Muscle of back (tissue), 13 donors: Measurements from ENCODE around the gene SYF2. TPM values are rescaled to one million over a fixed set of nuclear protein-coding genes. Genes with fewer than 3 reads are reported as not detected.
"Not testable (repeated sequence)": the region's sequence is repeated elsewhere in the genome, so short reads cannot be mapped to it uniquely, and the experiment has no call there.

Experiments
- DNase-seq, 3 donors: peaks; one replicate each; pipeline versions ENCODE4 v3.0.0 to v3.0.0-alpha.2; 2013
- long read RNA-seq, 9 donors: transcript quantifications; one replicate each; lab custom pipeline, GENCODE V29; 2026
- polyA plus RNA-seq, 10 donors: library from polyadenylated mRNA; unstranded; fragments of 120-200 nt; gene quantifications; one replicate each; pipeline ENCODE4 v1.2.1, GENCODE V29; 2013; ENCODE audit not compliant: insufficient read length in 10 of 10

Gene SYF2
- polyA plus RNA-seq, result 10 to 100 TPM; 51.5 to 65.1 (median 54.3) TPM
- long read RNA-seq, donor 1, transcript SYF2-201 (7 exons, 1,345 nt), result major isoform, 25 of 36 reads
- long read RNA-seq, donor 1, partial matches to known transcripts, result 10 of 36 reads
- long read RNA-seq, donor 1, other reads (novel, unspliced or antisense), result 0 of 36 reads
- long read RNA-seq, donor 2, transcript SYF2-201 (7 exons, 1,345 nt), result major isoform, 25 of 42 reads
- long read RNA-seq, donor 2, partial matches to known transcripts, result 16 of 42 reads
- long read RNA-seq, donor 2, other reads (novel, unspliced or antisense), result 0 of 42 reads
- long read RNA-seq, donor 3, result 0 reads
- long read RNA-seq, donor 4, transcript SYF2-201 (7 exons, 1,345 nt), result major isoform, 20 of 28 reads
- long read RNA-seq, donor 4, partial matches to known transcripts, result 8 of 28 reads
- long read RNA-seq, donor 4, other reads (novel, unspliced or antisense), result 0 of 28 reads
- long read RNA-seq, donor 5, transcript SYF2-201 (7 exons, 1,345 nt), result major isoform, 37 of 82 reads
- long read RNA-seq, donor 5, partial matches to known transcripts, result 40 of 82 reads
- long read RNA-seq, donor 5, other reads (novel, unspliced or antisense), result 0 of 82 reads
- long read RNA-seq, donor 6, transcript SYF2-201 (7 exons, 1,345 nt), result major isoform, 22 of 46 reads
- long read RNA-seq, donor 6, partial matches to known transcripts, result 21 of 46 reads
- long read RNA-seq, donor 6, other reads (novel, unspliced or antisense), result 0 of 46 reads
- long read RNA-seq, donor 7, transcript SYF2-201 (7 exons, 1,345 nt), result major isoform, 13 of 23 reads
- long read RNA-seq, donor 7, partial matches to known transcripts, result 9 of 23 reads
- long read RNA-seq, donor 7, other reads (novel, unspliced or antisense), result 0 of 23 reads
- long read RNA-seq, donor 8, transcript SYF2-201 (7 exons, 1,345 nt), result major isoform, 14 of 39 reads
- long read RNA-seq, donor 8, partial matches to known transcripts, result 25 of 39 reads
- long read RNA-seq, donor 8, other reads (novel, unspliced or antisense), result 0 of 39 reads
- long read RNA-seq, donor 9, partial matches to known transcripts, result 0 of 2 reads
- long read RNA-seq, donor 9, other reads (novel, unspliced or antisense), result 0 of 2 reads

DNA sequence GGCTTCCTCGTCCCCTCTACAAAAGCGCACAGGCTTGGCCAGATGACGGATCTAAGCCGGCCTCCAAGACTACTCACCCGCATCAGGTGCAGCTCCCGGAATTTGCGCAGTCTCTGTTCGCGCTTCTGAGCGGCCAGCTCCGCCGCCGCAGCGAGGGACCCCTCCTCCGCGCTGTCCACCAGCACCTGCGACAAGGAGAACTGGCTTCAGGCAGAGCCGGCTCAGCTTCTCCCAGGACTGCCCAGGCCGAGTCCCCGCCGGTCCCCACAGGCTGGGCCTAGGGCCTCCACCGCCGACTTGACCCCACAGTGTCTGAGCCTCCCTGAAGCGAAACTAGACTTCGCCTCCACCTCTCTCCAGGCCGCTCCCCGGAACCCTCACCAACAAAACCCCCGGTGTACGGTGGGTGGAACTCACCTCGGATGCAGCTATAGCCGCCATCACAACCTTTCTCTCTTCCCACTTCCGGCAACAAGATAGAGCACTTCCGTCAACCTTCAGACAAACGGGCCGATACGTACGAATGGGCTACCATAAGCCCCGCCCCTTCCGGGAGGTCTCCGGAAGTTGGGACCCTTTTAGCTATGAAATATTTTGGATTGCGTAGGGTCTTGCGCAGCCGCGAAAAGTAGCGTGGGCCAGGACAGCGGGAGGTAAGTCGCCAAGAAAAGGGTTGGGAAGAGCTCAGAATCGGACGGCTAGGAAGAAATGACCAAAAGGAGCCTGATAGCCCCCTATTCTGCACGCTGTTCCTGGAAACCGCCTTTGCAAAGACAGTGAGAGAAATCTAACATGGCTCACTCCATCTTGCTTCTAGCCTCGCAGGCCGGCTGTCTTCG is at the start of gene SYF2:
Gene SYF2 (minus strand): TSS at position 476 of the 839 bp plus-strand sequence. CDS start 35 bp downstream, at position 441.
- DNase-seq, result peak; percentile 96 to 99 (median 97)

DNA sequence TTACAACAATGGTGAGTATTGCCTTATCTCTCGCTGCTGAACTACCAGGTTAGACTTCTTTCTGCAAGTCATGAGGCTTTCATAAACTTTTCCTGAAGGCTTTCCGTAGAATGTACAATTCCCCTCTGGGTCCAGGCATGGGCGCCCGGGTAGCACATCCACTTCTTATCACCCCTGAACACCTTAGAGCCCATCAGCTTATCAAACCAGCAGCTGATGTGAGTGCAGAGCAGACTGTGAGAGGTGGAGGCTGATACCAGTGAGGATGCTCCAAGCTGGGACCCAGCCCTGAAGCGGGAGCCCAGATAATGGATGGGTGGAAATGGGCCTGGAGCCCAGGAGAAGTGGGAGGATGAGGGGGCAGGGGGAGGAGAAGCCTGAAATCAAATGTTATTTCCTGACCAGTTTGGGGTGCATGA is 47.4 kb upstream of the SYF2 start:
- not testable (repeated sequence) for DNase-seq

DNA sequence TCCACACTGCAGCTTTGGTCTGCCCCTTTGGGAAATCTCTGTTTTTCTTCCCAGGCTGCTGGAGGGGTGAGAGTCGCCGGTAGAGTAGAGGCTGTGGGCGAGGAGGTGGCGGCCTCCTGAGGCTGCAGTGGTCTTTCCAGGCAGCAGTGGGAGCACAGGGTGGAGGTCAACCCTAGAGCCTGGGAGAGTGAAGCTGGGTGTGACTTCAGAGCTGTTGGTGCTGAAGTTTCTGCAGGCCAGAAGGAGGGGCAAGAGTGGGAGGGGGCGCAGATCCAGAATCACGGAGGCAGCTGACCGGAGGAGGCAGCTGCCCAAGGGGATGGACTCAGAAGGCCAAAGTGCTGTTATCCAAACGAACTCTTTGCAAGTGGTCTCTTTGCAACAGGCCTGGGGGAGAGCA is 46.5 kb upstream of the SYF2 start:
- not testable (repeated sequence) for DNase-seq

DNA sequence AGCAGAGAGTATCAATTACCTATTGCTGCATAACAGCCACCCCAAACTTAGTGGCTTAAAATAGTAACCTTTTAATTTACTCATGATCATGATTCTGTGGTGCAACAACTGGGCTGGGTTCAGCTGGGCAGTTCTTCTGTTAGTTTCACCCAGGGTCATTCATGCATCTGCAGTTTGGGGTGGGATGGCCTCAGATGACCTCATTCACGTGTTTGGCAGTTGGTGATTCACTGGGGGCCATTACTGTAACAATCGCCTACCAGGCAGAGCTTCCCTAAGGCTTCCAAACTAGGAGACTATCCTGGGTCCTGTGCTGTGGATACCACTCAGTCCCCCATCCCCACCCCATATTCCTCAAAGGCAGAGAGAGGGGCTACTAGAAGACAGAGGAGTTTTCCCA is 46.1 kb upstream of the SYF2 start:
- not testable (repeated sequence) for DNase-seq

DNA sequence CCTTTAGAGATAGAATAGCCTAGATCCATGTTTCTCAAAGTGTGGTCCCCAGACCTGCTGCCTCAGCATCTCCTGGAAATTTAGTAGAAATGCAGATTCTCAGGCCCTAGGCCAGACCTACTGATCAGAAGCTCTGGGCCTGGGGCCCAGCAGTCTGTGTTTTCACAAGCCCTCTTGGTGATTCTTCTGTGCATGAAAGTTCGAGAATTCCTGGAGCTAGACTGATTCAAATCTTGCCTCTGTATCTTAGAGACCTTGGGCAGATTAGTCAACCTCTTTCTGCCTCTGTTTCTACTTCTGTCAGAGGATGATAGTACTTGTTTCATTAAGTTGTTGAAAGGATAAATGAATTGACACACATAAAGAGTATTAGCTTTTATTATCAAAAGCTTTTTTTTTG is 45.0 kb upstream of the SYF2 start:
- DNase-seq, result not testable (repeated sequence)

DNA sequence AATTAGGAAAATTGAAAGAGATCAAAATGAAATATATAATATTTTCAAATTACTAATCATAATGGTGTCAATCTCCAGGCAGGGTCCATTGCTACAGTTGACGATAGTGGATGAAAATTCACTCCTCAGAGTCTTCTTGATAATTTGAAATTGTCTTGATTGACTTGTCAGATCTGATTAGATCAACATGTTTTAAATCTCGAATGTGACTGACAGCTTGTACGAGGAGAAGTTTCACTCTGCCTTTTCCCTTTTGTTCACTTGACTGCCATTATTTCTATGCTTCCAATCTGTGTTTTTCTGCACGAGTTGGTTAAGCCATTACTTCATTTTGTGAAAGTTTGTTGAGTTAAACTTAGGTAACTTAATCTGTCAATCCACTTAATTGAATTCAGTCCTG is 43.3 kb upstream of the SYF2 start:
- not testable (repeated sequence) for DNase-seq

DNA sequence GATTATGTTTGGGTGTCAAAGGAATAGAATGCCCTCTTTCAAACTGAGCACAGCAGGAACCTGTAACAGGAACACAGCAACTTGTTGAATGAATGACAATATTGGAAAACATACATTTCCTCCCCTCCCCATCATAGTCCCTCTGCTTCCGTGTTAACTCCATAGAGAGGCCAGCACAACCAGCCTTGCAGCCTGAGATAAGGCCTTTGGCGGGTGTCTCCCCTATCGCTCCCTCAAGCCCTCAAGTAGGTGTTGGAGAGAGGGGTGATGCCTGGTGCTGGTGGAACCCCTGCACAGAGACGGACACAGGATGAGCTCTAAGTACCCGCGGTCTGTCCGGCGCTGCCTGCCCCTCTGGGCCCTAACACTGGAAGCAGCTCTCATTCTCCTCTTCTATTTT is 39.9 kb upstream of the SYF2 start, which contains the start of gene RHD:
Gene RHD (plus strand): TSS at position 272 of the 400 bp plus-strand sequence. CDS start 39 bp downstream, at position 311.
- not testable (repeated sequence) for DNase-seq

DNA sequence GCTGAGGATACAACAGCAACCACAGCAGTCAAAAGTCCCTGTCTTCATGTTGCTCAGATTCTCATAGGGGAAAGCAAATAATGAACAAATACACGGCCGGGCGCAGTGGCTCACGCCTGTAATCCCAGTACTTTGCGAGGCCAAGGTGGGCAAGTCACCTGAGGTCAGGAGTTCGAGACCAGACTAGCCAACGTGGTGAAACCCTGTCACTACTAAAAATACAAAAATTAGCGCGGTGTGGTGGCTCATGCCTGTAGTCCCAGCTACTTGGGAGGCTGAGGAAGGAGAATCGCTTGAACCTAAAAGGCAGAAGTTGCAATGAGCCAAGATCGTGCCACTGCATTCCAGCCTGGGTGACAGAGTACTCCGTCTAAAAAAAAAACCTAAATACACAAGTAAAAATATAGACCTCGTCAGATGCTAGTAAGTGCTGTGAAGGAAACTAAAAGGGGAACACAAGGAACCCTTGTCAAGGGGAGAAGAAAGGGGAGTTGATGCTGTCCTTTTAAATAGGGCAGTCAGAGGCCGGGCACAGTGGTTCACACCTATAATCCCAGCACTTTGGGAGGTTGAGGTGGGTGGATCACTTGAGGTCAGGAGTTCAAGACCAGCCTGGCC is 36.0 kb upstream of the SYF2 start:
- DNase-seq, result not testable (repeated sequence)

DNA sequence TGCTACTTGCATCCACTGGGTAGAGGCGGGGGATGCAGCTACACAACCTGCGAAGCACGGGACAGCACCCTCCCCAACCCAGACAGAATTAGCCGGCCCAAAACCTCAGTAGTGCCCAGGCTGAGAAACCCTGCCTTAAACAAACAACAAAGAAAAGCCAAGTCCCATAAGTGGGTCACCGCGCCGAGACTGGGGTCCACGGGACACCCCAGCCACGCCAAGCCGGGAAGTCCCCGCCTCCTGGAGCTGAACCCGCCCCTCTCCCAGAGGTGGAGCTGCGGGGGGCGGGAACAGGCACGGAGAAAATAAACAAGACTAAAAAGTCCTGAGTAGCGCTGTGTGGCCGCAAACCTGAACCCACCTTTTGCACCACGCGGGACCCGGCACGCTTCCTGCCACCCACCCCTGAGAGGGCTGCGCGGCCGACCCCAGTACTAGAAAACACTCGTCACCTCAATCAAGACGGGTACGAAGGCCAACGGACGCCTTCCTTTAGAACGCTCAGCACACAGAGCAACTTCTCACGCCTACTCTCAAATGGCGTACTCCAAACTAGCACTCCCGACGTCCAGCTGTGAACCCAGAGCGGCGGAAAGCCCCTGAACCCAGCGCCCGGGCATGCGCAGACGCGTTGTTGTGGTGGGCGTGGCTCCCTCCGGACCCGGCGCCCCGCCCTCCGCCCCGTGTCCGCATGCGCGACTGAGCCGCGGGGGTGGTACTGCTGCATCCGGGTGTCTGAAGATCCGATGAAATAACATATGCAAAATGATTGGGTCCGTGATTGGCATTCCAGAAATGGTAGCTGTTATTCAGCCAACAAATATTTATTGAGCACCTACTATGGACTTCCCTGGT is 35.2 kb upstream of the SYF2 start:
- peak in 2 of 3 donors; percentile 59 to 72 for DNase-seq

DNA sequence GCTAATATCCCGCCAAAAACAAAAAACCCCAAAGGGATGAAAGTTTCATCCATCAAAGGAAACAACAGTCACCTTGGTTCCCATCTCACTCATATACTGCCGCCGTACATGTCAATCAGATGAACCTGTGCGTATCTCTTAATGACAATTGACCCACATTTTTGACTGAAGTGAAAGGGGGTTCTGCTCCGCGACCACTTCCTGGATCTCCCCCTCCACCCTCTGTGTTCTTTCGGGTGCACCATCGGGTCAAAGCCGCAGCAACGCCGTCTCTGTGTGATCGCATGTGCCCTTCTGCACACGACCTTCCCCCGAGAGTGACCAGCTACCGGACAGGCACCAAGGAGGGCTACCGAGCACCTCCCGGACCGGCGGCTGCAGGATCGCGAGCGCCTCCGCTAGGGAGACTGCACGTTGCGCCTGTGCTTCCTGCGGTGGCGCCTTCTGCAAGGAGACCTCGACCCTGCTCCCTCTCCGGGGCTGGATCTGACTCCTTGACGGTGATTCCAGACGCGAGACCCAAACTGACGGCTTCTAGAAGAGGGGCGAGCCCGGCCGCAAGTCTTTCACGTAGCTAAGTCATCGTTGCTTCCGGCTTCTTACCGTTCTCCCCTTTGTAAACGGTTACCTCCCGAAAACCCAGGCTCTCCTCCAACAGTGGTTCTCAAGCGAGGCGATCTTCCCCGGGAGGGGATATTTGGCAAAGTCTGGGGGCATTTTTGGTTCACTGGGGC is 34.4 kb upstream of the SYF2 start:
- not testable (repeated sequence) for DNase-seq

DNA sequence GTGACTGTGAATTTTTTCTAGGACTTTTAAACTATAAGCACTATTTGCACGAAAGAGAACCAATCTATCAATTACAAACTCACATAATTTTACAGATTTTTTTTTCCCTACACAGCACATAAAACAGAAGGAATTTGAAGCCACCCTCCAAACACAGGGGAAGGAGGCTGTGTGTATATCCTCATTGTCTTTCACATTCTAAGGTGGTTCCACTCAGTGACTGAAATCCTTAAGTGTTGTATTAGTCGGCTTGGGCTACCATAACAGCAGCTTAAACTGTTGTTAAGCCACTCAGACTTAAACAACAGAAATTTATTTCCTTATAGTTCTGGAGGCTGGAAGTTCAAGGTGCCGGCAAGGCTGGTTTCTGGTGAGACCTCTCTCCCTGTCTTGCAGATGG is 28.0 kb upstream of the SYF2 start:
- DNase-seq, result not testable (repeated sequence)

DNA sequence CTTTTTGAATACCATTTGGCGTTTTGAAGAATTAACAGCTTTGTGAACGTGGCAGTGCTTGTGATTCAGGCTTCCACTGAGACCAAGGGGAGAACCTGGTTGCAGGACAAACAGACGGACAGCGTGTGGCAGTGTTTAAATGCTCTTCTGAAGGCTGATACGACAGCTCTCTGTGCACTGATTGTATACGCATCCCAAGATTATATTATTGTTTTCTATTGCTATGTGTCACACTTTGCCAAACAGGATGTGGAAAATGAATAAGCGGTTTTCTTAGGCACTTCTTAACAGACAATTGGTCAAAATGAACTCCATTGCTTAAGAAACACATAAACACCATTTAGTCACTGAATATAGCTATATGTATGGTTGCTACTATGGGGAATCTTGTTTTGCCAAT is 27.5 kb upstream of the SYF2 start:
- not testable (repeated sequence) for DNase-seq

DNA sequence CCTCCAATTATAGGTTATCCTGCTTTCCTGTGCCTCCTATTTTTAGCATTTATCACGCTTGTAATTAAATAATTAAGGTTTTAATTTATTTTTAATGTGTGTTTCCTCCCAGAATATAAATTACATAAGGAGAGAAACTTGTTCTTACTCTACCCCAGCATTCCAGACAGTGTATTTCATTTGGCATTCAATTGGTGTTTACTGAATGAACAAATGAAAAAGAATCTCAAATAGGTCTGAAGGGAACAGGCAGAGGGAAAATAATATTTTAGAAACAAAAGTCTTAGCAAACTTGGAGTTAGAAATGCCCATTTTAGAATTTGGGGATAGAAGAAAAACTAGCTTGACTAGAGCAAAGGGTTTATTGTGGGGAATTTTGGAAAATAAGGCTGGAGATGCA is 24.9 kb upstream of the SYF2 start:
- DNase-seq, result no peak

DNA sequence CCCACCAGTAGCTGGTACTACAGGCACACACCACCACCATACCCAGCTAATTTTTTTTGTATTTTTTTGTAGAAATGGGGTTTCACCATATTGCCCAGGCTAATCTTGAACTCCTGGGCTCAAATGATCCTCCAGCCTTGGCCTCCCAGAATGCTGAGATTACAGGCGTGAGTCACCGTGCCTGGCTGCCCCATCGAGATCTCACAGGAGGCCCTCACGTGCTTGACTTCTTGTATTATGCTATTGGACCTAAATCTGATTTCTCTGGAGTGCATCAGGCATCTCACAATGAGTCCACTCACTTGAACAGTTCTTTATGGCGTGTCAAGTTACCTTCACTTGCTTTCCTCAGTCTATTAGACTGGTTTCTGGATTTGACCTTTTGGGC is 24.3 kb upstream of the SYF2 start:
- DNase-seq, result no peak

DNA sequence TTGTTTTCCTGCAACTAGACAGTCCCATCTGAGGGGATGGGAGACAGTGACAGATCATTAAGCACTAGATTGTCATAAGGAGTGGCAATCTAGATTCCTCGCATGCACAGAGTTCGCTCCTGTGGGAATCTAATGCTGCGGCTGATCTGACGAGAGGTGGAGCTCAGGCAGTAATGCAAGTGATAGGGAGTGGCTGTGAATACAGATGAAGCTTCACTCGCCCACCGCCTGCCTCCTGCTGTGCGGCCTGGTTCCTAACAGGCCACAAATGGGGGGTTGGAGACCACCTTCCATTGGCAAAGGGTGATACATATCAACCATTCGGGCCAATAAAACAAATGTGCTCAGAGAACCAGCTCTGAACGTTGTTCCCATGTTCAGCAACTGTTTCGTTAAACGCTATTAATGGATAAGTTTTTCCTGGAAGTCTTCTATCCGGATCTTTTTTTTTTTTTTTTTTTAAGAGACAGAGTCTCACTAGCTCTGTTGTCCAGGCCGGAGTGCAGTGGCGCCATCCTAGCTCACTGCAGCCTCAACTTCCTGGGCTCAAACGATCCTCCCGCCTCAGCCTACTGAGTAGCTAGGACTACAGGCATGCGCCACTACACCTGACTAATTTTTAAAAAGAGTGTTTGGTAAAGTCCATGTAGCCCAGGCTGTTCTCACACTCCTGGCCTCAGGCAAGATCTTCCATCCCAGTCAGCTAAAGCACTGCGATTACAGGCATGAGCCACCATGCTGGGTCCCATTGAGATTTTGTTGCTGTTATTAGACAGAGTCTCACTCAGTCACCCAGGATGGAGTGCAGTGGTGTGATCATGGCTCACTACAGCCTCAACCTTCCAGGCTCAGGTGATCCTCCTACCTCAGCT is 23.6 kb upstream of the SYF2 start:
- DNase-seq, result no peak

DNA sequence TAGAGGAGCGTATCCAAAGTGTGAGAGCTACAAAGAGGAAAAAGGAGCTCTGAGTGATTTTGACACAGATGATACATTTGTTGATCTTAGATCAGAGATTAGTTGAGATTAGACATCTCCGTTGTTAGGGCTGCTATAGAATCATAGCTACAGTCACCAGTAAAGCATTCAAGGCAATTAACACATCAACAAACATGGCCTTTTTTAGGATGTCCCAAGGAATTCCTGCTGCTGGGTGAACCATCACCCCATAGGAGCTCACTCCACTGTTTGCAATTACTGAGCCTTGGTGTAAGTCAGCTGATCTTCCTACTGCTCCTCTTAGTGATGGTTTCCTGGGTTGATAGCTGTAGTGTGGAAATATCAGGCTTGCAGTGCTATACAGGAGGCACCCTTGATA is 21.6 kb upstream of the SYF2 start:
- DNase-seq, result peak in 1 of 3 donors; percentile 76

DNA sequence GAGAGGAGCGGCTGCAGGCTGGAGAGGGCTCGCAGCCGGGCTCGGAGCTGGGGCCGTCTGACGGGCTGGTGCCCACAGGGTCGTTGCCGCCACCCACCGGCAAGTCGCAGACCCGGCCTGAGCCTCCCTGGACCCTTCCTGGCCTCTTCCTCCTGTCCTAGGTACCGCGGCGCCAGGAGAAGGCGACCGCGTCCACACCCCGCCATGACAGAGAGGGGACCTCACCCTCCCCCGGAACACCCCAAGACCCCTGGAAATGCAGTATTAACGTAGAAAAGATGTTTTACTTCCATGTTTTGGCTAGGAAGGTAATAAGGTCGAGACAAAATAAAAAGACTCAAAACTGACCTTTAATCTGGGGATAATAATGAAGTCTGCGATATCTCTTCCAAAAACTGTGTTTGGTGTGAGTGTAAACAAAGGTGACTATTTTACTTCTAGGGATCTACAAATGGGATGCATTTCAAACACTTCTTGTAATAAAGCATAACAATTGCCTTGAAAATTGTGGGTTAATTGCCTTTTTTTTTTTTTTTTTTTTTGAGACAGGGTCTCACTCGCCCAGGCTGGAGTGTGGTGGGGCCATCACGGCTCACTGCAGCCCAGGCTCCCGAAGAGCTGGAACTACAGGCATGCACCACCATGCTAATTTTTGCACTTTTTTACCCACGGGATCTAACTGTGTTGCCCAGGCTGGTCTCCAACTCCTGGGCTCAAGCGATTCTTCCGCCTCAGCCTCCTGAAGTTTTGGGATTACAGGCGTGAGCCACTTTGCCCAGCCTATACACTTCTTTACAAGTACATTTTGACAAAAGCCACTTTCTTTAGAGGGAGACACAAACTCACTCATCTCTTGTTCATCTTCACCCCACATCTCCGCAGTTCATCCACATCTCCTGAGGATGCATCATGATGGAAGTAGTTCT is 15.8 kb upstream of the SYF2 start:
- DNase-seq, result no peak
